Measurements from ENCODE around the gene OOSP2.

- TF ChIP-seq YY1 (IDR thresholded peaks at IDR 0.05; ENCODE audit: insufficient read depth, insufficient read length) = no peak
- TF ChIP-seq ZNF274 (IDR thresholded peaks at IDR 0.05; ENCODE audit: low read depth, low read length) = no peak
These were observed 11.1 kb upstream of the OOSP2 start for GRCh38 chr11:60029015-60029632.
